ENCODE measurements around the gene FRRS1. TPM values are rescaled to one million over a fixed set of nuclear protein-coding genes. Genes with fewer than 3 reads are reported as not detected.

FRRS1 gene, protein sequence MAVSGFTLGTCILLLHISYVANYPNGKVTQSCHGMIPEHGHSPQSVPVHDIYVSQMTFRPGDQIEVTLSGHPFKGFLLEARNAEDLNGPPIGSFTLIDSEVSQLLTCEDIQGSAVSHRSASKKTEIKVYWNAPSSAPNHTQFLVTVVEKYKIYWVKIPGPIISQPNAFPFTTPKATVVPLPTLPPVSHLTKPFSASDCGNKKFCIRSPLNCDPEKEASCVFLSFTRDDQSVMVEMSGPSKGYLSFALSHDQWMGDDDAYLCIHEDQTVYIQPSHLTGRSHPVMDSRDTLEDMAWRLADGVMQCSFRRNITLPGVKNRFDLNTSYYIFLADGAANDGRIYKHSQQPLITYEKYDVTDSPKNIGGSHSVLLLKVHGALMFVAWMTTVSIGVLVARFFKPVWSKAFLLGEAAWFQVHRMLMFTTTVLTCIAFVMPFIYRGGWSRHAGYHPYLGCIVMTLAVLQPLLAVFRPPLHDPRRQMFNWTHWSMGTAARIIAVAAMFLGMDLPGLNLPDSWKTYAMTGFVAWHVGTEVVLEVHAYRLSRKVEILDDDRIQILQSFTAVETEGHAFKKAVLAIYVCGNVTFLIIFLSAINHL
- total RNA-seq, result 3.9 and 5.6 TPM in 2 replicates

DNA sequence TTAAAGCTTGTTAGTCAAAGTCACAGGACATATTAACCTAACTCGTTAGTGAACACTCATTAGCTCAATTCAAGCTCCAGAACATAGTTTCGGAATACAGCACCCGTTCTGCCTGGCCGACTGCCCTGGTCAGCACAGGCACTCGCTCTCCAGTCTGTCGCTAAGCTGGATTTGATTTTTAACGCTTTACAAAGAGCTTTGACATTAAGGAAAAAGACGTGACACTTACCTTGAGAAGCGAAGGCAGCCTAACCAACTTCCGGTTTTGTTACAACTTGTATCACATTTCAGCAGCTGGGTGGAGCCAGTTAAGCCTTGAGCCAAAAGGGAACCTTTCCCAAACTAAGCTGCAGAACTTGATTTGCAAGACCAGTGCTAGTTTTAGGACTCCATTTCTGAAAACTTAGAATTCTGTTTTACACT is at the start of gene FRRS1:
Gene FRRS1, minus strand, starts transcription at position 258 of the 423 bp plus-strand sequence. CDS start 17,867 bp downstream, outside the sequence.

Small RNA genes lying within 50 kb of the gene (small RNA-seq; reads per million reads assigned to genes)
- gene RF00019 (not detected), gene RNU4-75P (0.24 reads per million)

Other genes starting within 250 kb of the FRRS1 start
- gene PALMD, start 120.5 kb downstream of the FRRS1 start, total RNA-seq, result 137 and 182 TPM in 2 replicates
- gene AGL, start 83.7 kb upstream of the FRRS1 start, total RNA-seq, result 6.5 and 12.3 TPM in 2 replicates
- 16.7 and 24.7 TPM in 2 replicates for gene SLC35A3, start 203.4 kb upstream of the FRRS1 start, total RNA-seq

All from vein endothelial cell (primary cell).